K562 (cell line): ENCODE results near the gene POLR3GL. TPM values are rescaled to one million over a fixed set of nuclear protein-coding genes. Genes with fewer than 3 reads are reported as not detected.

Experiments used
- CHD1 ChIP-seq: fragments of 200-600 bp; sonication (generic); IDR thresholded peaks from one replicate; pipeline ENCODE4 v1.6.1; 2012; ENCODE audit warnings: mild to moderate bottlenecking, moderate library complexity, low read length, inconsistent platforms
- CHD2 ChIP-seq: IDR thresholded peaks from 2 replicates; pipeline ENCODE4 v1.6.1; 2011; ENCODE audit warnings: low read depth, low read length
- FIP1L1 ChIP-seq: fragments of 200-400 bp; formaldehyde crosslinking; IDR thresholded peaks from 2 replicates; pipeline ENCODE4 v1.6.1; 2018; ENCODE audit warnings: mild to moderate bottlenecking, low read depth, low read length; ENCODE audit not compliant: poor library complexity, severe bottlenecking
- HDAC6 ChIP-seq: IDR thresholded peaks from 2 replicates; pipeline ENCODE4 v1.6.1; 2012; ENCODE audit warnings: low read depth, mild to moderate bottlenecking, control low read depth, inconsistent platforms, low read length, moderate library complexity
- HLTF ChIP-seq: fragments of 450-650 bp; IDR thresholded peaks from 2 replicates; pipeline ENCODE4 v1.6.1; 2016
- ILK ChIP-seq: fragments of 450-650 bp; IDR thresholded peaks from 2 replicates; pipeline ENCODE4 v1.6.1; 2016; ENCODE audit warnings: missing genetic modification characterization, low read depth, mild to moderate bottlenecking, missing compliant biosample characterization, moderate library complexity, borderline replicate concordance
- KDM2B ChIP-seq: fragments of 250-450 bp; sonication (Bioruptor Pico); IDR thresholded peaks from 2 replicates; pipeline ENCODE4 v1.8.0; 2021; ENCODE audit warnings: mild to moderate bottlenecking, moderate library complexity
- NFYB ChIP-seq: IDR thresholded peaks from 2 replicates; pipeline ENCODE4 v1.6.1; 2011; ENCODE audit warnings: mild to moderate bottlenecking, moderate library complexity; ENCODE audit not compliant: insufficient read length; ENCODE audit errors: extremely low read depth
- PHF21A ChIP-seq: fragments of 450-650 bp; IDR thresholded peaks from 2 replicates; pipeline ENCODE4 v1.6.1; 2017; ENCODE audit warnings: low read depth, borderline replicate concordance
- POLR2A ChIP-seq: fragments of 450-650 bp; conservative IDR thresholded peaks from 2 replicates; pipeline ENCODE4 v1.6.1; 2016
- SUPT5H ChIP-seq: fragments of 450-650 bp; IDR thresholded peaks from 2 replicates; pipeline ENCODE4 v1.6.1; 2016
- TSC22D4 ChIP-seq: fragments of 450-650 bp; IDR thresholded peaks from 2 replicates; pipeline ENCODE4 v1.6.1; 2016; ENCODE audit warnings: missing genetic modification characterization, missing biosample characterization, control low read depth
- ZBED1 ChIP-seq: IDR thresholded peaks from 2 replicates; pipeline ENCODE4 v1.6.1; 2014
- ZNF764 ChIP-seq: fragments of 250-450 bp; sonication (Bioruptor Pico); IDR thresholded peaks from 2 replicates; pipeline ENCODE4 v1.4.0; 2020; ENCODE audit warnings: low read depth, mild to moderate bottlenecking, moderate library complexity
- ZNF780A ChIP-seq: fragments of 250-450 bp; sonication (Bioruptor Pico); IDR thresholded peaks from 2 replicates; pipeline ENCODE4 v1.5.0; 2021; ENCODE audit warnings: mild to moderate bottlenecking
- polyA plus RNA-seq, 8 experiments: library from polyadenylated mRNA; depleted of rRNA in 4 of 8; stranded (reverse) in 5 of 8; unstranded in 3 of 8; fragments of >200 nt; fragmentation: Nextera tagmentation in 2 of 8; fragmentation: Illumina TruSeq in 1 of 8; extraction: Ambion mirVana in 2 of 8; extraction: Trizol in 1 of 8; gene quantifications; 2 replicates each; pipeline versions ENCODE4 v1.2.1 to v1.2.3, GENCODE V29; 2011 to 2014; ENCODE audit warnings: inconsistent platforms in 1 of 8, missing spikeins in 1 of 8
- total RNA-seq, 7 experiments: library from RNA; depleted of rRNA in 6 of 7; stranded (reverse); fragments of >200 nt in 6 of 7; fragmentation: Illumina TruSeq in 2 of 7; extraction: Trizol in 2 of 7; gene quantifications; 2 replicates each; pipeline versions ENCODE4 v1.2.1 to v1.2.3, GENCODE V29; 2011 to 2021; ENCODE audit warnings: low replicate concordance in 1 of 7
- TF ChIP-seq, protein P1 (sequence below): fragments of 250-450 bp; sonication (Bioruptor Pico); IDR thresholded peaks from 2 replicates; pipeline ENCODE4 v1.9.0; 2021; ENCODE audit warnings: mild to moderate bottlenecking, inconsistent platforms
- TF ChIP-seq, protein P2 (sequence below), 2 experiments: fragments of 250-450 bp in 1 of 2; fragments of 450-650 bp in 1 of 2; sonication (Bioruptor Pico) in 1 of 2; IDR thresholded peaks; 2 replicates each; pipeline versions ENCODE4 v1.6.1 to v1.8.0; 2016 to 2021; ENCODE audit warnings: mild to moderate bottlenecking in 2 of 2, moderate library complexity in 2 of 2, missing compliant biosample characterization in 1 of 2, missing genetic modification characterization in 1 of 2
- TF ChIP-seq, protein P3 (sequence below), 2 experiments: fragments of 450-650 bp; conservative IDR thresholded peaks; 2 replicates each; pipeline ENCODE4 v1.6.1; 2017; ENCODE audit warnings: mild to moderate bottlenecking in 2 of 2, moderate library complexity in 2 of 2
- TF ChIP-seq, protein P4 (sequence below), 2 experiments: IDR thresholded peaks; 2 replicates each; pipeline ENCODE4 v1.6.1; 2011; ENCODE audit warnings: borderline replicate concordance in 1 of 2, control low read depth in 1 of 2, low read depth in 1 of 2, low read length in 1 of 2, mild to moderate bottlenecking in 1 of 2, mixed read lengths in 1 of 2, moderate library complexity in 1 of 2; ENCODE audit not compliant: insufficient read depth in 1 of 2, insufficient read length in 1 of 2, poor library complexity in 1 of 2, severe bottlenecking in 1 of 2; ENCODE audit errors: extremely low read depth in 1 of 2

The POLR3GL gene
- total and polyA plus RNA-seq, 9 of the 15 experiments (the other 6 are each of a cell fraction or from before 2014, with no cell fraction given), result 14.6 to 48.4 (median 38.2) TPM

DNA sequence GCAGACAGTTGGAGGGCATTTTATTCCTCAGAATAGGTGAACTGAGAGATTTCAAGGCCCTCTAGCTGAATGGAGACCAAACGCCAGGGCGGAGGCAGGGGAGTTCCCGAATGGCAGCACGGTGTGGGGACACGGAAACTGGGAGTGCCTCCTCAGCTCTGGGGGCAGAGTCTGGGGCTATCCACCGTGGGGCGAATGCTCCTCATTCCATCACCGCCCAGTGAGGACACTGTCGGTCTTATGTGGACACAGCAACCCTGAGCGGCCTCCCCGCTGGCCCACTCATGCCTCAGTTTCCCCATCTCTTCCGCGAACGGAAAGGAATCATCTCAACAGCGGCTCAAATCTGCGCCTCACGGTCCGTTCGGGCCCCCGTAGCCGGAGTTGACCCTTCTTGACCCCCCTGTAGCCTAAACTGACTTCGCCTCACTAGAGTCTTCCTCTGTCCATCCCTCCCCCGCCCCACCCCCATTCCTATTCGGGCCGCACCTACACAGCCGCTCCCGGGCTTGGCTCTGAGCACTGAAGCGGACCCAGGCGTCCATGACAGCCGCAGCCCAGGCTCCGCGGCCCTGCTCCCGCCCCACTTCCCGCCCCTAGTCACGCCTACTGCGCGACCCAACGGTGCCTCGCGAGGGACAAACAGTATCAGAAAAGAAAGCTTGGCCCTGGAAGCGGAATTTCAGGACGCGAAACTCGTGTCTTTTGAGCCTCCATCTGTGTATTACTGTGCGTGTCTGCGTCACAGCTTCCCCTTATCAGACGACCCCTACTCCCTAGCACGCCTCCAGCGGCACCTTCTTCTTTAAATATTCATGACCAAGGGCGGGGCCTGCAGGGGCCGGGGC lies 46.1 kb upstream of the POLR3GL start, which contains the start of gene PEX11B (continued):
- TF ChIP-seq TSC22D4 (tag) (no peak), HDAC6 (no peak), ZNF764 (CRISPR knock-in tag) (no peak), ILK (no peak), CHD1 (peak; percentile 76), ZBED1 (no peak), HLTF (no peak), KDM2B (CRISPR knock-in tag) (no peak), POLR2A (peak; percentile 78), NFYB (no peak), PHF21A (no peak), FIP1L1 (no peak), ZNF780A (CRISPR knock-in tag) (no peak), CHD2 (peak; percentile 89), SUPT5H (peak; percentile 67)
- TF ChIP-seq, protein P1, sequence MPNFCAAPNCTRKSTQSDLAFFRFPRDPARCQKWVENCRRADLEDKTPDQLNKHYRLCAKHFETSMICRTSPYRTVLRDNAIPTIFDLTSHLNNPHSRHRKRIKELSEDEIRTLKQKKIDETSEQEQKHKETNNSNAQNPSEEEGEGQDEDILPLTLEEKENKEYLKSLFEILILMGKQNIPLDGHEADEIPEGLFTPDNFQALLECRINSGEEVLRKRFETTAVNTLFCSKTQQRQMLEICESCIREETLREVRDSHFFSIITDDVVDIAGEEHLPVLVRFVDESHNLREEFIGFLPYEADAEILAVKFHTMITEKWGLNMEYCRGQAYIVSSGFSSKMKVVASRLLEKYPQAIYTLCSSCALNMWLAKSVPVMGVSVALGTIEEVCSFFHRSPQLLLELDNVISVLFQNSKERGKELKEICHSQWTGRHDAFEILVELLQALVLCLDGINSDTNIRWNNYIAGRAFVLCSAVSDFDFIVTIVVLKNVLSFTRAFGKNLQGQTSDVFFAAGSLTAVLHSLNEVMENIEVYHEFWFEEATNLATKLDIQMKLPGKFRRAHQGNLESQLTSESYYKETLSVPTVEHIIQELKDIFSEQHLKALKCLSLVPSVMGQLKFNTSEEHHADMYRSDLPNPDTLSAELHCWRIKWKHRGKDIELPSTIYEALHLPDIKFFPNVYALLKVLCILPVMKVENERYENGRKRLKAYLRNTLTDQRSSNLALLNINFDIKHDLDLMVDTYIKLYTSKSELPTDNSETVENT (CRISPR knock-in tag), result no peak
- TF ChIP-seq, protein P2, sequence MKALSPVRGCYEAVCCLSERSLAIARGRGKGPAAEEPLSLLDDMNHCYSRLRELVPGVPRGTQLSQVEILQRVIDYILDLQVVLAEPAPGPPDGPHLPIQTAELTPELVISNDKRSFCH (CRISPR knock-in tag; IDR thresholded peaks at IDR 0.05), result no peak
- TF ChIP-seq, protein P2 (tag; IDR thresholded peaks at IDR 0.05), result 0 out of 2 replicates have a peak, but pooled peaks have one; percentile 39
- TF ChIP-seq, protein P3, sequence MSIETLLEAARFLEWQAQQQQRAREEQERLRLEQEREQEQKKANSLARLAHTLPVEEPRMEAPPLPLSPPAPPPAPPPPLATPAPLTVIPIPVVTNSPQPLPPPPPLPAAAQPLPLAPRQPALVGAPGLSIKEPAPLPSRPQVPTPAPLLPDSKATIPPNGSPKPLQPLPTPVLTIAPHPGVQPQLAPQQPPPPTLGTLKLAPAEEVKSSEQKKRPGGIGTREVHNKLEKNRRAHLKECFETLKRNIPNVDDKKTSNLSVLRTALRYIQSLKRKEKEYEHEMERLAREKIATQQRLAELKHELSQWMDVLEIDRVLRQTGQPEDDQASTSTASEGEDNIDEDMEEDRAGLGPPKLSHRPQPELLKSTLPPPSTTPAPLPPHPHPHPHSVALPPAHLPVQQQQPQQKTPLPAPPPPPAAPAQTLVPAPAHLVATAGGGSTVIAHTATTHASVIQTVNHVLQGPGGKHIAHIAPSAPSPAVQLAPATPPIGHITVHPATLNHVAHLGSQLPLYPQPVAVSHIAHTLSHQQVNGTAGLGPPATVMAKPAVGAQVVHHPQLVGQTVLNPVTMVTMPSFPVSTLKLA (conservative IDR thresholded peaks at IDR 0.05), result peak; percentile 72 to 75
- TF ChIP-seq, protein P4, sequence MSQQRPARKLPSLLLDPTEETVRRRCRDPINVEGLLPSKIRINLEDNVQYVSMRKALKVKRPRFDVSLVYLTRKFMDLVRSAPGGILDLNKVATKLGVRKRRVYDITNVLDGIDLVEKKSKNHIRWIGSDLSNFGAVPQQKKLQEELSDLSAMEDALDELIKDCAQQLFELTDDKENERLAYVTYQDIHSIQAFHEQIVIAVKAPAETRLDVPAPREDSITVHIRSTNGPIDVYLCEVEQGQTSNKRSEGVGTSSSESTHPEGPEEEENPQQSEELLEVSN (IDR thresholded peaks at IDR 0.05; ENCODE audit: borderline replicate concordance in 1 of 2, extremely low read depth in 1 of 2, insufficient read depth in 1 of 2, insufficient read length in 1 of 2, low read depth in 1 of 2, low read length in 1 of 2, poor library complexity in 1 of 2, severe bottlenecking in 1 of 2), result peak in 1 of 2 experiments; percentile 8
